Frontal cortex (tissue), 4 donors: ENCODE measurements around the gene GRAMD1C. TPM values are rescaled to one million over a fixed set of nuclear protein-coding genes. Genes with fewer than 3 reads are reported as not detected.
"Not testable (repeated sequence)": the region's sequence is repeated elsewhere in the genome, so short reads cannot be mapped to it uniquely, and the experiment has no call there.

Experiments
- DNase-seq, 2 donors: peaks; one replicate each; pipeline ENCODE4 v3.0.0; 2012; ENCODE audit warnings: low spot score in 2 of 2
- FAIRE-seq: peaks from 2 replicates; lab custom pipeline; 2012; peaks lifted over from hg19 to GRCh38; lab: Jason Lieb, UNC
- total RNA-seq: library from RNA; depleted of rRNA; stranded (reverse); fragments of >200 nt; gene quantifications from one replicate; pipeline ENCODE4 v1.2.3, GENCODE V29; 2014
- donor health status: control.
- donor health status: control.
- donor health status: control.

The GRAMD1C gene
- total RNA-seq, 1 donor from 2014 or later, result 5.3 TPM

DNA sequence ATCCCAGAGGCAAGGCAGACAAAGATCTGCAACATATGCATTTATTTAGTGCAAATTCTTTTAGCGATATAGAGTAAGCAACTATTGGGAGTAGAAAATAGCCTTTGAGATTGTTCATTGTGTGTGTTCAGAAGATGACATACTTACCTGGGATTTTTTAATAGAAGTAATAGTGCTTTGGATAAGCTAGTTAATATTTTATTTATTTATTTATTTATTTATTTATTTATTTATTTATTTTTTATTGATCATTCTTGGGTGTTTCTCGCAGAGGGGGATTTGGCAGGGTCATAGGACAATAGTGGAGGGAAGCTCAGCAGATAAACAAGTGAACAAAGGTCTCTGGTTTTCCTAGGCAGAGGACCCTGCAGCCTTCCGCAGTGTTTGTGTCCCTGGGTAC is 10.5 kb downstream of the GRAMD1C start:
- DNase-seq, FAIRE-seq: not testable (repeated sequence)

DNA sequence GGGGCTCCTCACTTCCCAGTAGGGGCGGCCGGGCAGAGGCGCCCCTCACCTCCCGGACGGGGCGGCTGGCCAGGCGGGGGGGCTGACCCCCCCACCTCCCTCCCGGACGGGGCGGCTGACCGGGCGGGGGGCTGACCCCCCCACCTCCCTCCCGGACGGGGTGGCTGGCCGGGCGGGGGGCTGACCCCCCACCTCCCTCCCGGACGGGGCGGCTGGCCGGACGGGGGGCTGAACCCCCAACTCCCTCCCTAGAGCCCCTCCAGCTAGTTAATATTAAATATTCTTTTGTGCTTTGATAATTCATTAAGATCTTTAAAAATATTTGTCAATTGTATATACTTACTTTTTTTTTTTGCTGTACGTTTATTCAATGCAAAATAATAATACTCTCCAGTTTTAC is 11.3 kb downstream of the GRAMD1C start:
- not testable (repeated sequence) for DNase-seq, FAIRE-seq

DNA sequence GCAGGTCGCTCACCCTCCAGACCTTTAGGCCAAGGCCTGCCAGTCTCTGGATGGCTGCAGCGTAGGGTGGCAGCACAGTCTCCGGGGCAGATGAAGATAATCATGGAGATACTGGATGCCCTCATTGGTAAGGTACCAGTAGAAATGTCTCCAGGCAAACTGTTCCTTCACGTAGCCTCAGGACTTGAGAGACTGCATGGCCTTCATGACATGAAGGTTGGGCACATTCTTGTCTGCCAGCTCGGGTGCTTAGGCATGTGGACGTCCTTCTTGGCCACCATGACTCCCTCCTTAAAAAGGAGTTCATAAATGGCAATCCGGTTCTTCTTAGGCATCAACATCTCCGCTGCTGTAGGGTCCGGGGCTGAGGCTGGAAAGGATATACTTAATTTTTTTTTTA is 11.8 kb downstream of the GRAMD1C start:
- FAIRE-seq, DNase-seq: not testable (repeated sequence)

DNA sequence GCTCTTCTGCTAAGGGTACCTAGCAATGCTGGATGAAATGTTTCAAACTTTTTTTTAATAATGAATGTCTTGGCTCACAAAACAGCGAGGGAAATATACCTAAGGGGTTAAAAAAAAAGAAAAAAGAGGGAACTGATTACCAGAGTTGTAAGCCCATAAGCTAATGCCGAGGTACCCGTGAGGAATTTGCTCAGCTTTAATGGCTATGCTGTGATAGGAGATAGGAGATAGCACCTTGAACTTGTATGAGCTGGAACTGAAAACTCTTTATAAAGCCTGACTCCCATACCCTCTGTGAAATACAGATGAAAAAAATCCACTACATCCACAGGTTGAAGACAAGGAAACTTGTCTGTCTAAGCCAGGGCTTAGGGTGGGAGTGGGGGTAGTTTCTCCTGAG is 13.9 kb downstream of the GRAMD1C start:
- DNase-seq (no peak), FAIRE-seq (no peak)

DNA sequence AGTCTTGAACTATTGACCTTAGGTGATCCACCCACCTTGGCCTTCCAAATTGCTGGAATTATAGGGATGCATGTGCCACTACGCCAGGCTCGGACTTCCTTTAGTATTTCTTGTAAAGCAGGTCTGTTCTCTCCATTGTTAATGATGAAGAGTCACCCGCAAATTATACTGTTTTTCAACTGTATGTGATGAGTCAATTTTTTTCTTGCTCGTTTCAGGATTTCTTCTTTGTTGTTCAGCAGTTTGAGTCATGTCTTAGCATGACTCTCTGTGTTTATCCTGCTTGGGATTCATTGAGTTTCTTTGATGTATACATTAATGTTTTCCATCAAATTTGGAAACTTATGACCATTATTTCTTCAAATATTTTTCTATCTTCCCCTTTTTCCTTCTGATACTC is 28.9 kb downstream of the GRAMD1C start:
- DNase-seq (no peak), FAIRE-seq (no peak)

DNA sequence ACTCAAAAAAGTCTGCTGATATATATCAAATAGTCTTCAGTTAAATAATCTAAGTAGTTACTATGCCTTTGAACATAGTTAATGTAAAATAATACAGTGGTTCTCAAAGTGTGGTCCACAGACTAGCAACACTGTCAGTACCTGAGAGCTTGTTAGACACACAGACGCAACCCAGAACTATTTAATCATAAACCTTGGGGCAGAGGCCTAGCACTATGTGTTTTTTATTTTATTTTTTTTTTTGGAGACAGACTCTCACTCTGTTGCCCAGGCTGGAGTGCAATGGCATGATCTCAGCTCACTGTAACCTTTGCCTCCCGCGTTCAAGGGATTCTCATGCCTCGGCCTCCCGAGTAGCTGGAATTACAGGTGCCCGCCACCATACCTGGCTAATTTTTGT is 34.7 kb downstream of the GRAMD1C start:
- DNase-seq, result no peak
- no peak for FAIRE-seq

DNA sequence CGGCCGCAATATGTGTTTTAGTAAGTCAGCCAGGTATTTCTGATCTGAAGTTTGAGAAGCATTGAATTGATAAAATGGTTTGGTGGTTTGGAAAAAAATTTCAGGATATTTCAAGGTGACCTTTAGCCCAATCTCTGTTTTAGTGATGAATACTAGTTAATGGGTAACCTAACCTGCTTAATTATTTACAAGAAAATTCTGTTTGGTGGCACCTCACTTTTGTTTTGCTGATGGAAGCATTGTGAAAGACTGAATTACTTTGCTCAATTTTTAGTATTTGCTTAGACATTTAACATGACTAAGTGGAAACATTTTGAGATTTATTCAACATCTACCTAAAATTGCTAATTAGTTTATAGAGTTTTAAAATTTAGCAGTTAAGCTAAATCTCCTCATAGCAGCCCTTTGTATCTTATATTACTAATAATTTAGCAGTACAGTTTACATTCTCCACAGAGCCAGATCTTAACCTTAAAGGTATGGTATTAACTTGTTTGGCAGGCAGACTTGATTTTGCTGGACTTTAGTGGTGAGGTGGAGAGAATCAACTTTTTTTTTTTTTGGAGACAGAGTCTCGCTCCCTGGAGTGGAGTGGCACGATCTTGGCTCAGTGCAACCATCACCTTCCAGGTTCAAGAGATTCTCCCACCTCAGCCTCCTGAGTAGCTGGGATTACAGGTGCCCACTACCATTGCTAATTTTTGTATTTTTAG is 35.4 kb downstream of the GRAMD1C start:
- no peak for DNase-seq
- FAIRE-seq, result no peak

DNA sequence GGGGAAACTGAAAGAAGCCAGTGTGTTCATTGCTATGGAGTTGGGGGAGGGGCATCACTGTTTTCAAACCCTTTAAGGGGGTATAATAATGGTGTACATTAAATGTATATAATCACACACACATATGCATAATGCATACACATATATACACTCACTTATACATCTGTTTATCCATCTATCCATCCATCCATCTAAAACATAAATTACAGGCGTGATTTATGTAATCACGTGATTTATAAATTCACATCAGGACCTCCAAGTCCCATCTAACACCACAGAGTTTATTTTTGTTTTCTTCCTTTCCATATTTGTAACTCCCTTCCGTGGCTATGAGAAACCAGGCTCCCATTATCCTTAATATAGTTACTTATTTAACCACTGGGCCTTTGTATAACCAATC is 39.8 kb downstream of the GRAMD1C start:
- FAIRE-seq (no peak), DNase-seq (no peak)

DNA sequence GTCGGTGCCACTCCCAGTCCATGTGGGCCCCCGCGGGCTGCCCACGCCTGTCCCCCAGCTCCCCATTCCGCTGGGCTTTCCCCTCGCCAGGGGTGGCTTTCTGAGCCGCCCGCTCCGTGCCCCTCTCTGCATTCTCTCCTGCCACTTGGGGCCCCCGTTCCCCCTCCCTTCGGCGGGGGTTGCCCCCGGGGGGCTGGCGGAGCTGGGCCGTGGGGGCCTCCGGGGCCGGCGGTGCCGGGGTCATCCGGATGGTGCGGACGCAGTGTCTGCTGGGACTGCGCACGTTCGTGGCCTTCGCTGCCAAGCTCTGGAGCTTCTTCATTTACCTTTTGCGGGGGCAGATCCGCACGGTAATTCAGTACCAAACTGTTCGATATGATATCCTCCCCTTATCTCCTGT is 46.5 kb downstream of the GRAMD1C start:
- FAIRE-seq (no peak), DNase-seq (no peak)

DNA sequence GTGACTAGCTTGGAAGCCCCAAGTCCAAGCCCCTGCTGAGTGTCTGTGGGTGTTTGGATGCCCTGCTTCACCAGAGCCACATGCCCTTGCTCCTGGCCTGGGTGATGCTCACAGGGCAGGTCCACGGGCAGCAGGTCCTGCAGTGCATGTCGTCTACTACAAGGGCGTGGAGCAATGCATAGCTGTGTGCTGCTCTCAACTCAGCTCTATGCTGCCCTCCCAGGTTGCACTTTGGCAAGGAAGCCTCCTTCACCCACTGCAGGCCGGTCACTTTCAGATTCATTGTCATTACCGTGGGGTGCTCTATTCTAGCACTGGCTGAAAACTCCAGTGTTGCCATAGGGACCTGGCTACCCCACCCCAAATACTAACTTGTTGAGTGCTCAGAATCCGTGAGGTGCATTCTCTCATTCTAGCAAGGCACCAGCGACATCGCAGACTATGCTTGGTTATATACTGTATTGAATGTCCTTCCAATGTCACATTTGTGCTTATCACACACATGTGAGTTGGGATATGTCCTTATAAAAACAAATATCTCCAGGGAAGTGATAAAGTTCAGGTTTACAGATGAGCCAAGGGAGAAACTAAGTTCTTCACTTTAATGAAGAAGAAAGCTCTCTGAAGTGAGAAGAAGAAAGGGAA is 51.8 kb downstream of the GRAMD1C start:
- DNase-seq (no peak), FAIRE-seq (no peak)

DNA sequence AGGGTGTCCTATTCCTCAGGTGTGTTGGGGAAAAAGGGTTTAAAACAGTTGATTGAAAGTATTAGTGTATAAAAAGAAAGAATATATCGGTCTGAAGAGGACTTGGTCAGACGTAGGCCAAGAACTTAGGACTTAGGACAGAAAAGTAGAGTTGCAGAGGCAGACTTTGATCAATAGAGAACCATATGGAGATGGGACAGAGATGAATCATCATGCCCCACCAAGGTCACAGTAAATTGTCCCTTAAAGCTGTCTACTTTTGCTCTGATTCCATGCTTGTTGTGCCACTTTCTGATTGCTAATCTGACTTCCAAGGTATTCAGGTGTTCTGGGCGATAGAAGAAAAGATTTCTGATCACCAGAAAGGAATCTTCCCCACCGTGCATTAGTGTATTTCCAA is 56.3 kb downstream of the GRAMD1C start:
- DNase-seq (no peak), FAIRE-seq (no peak)

DNA sequence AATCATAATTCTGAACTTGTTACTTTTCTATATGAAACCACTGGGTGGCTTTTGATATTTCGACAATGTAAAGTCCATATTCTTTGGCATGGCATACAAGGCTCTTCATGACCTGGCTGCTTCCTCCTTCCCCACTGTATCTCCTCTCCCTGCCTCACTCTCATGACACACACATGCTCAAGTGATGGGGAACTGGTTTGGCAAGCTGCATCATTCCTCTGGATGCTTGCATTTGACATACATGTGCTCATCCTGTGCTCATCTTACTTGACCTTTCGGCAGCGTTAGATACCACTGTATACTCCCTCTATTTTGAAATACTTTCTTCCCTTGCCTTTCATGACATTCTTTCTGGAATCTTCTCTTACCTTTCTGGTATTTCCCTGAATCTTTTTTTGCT is 57.4 kb downstream of the GRAMD1C start:
- DNase-seq (no peak), FAIRE-seq (no peak)

DNA sequence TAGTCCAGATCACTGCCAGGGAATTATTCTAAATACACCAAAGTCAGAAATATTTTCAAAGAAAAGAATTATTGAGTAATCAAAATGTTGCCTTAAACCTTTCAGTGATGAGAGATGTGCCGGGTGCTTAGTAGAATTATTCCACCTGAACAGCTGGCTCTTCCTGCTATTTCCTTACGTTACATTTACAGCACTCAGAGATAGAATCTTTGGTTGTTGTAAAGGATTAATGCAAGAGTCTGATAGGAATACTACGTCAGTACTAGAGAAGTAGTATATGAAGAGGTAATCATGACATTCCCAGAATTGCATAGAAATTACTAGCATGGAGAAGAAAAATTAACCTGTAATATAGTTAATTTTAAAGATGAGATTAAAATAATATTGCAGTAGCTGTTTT is 58.3 kb downstream of the GRAMD1C start:
- FAIRE-seq (no peak), DNase-seq (no peak)

DNA sequence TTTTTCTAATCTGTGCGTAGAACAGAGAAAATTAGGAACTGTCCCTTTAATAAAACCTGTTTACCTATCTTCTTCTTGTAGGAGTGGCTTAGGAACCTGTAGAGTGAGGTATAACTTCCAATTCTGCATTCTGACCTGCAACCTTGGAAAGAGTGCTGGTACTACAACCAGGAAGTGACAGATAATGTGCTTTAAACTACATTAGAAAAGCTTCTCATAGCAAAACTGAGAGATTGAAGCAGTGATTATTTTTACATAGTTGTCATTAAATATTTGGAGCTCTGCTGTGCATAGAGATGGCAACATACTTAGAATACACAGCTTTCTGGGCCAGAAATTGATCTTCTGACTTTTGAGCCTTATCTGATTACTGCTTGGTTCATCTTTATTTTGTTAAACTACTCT is 58.8 kb downstream of the GRAMD1C start:
- FAIRE-seq (no peak), DNase-seq (no peak)

DNA sequence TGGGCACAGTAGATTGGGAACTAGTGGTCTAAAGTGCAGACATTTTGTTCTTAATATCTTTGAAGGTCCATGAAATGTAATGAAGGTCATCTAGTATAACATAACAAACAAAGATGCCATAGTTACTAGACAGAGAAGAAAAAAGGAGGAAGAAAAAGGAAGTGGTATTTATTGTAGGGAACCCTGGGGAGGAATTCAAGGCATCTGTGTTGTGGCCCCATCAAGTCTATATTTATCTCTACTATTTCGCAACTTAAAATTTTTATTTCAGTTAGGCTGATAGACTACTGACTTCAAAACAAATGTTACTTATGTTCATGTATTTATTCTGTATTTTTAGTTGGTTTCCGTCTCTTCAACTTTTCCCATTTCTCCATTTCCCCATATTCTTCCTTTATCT is 60.3 kb downstream of the GRAMD1C start:
- FAIRE-seq, result no peak
- no peak for DNase-seq

DNA sequence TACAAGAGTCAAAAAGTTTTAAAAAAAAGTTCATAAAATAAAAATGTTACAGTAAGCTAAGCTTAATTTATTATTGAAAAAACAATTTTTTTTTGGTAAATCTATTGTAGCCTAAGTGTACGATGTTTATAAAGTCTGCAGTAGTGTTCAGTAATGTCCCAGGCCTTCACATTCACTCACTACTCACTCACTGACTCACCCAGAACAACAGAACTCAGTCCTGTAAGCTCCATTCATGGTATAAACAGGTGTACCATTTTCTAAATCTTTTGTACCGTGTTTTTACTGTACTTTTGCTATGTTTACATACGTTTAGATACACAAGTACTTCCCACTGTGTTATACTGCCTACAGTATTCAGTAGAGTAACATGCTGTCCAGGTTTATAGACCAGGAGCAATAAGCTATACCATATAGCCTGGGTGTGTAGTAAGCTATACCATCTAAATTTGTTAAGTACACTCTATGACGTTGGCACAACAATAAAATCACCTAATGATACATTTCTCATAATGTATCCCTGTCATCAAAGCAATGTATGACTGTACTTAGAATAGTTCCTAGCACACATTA is 68.1 kb downstream of the GRAMD1C start:
- FAIRE-seq (no peak), DNase-seq (no peak)

DNA sequence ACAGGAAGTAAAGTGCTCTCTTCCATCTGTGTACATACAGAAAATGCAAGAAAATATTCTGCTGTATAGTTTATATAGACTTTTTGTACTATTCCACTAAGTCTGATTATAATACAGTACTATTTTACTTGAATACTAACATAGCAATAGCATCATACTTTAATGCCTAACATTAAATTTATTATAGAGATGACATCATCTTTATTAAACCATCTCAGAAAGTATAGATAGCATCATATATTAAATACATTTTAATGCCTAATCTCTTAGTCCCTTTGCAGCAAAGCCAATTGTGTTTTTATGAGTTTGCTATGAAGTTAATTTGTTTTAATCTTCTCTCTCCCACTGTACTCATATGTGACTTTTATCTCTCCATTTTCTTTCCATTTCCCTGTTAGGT is 69.5 kb downstream of the GRAMD1C start:
- DNase-seq, result no peak
- no peak for FAIRE-seq

DNA sequence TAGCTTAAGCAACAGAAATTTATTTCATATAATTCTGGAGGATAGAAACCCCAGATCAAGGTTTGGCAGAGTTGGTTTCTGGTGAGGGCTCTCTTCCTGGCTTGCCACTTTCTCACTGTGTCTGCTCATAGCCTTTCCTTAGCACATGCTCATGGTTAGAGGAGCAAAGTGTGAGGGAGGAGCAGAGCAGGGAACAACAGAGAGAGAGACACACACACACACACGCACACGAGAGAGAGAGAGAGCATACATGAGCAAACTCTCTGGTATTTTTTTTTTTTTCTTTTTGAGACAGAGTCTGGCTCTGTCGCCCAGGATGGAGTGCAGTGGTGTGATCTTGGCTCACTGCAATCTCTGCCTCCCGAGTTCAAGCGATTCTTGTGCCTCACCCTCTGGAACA is 72.4 kb downstream of the GRAMD1C start:
- DNase-seq, result no peak
- no peak for FAIRE-seq

DNA sequence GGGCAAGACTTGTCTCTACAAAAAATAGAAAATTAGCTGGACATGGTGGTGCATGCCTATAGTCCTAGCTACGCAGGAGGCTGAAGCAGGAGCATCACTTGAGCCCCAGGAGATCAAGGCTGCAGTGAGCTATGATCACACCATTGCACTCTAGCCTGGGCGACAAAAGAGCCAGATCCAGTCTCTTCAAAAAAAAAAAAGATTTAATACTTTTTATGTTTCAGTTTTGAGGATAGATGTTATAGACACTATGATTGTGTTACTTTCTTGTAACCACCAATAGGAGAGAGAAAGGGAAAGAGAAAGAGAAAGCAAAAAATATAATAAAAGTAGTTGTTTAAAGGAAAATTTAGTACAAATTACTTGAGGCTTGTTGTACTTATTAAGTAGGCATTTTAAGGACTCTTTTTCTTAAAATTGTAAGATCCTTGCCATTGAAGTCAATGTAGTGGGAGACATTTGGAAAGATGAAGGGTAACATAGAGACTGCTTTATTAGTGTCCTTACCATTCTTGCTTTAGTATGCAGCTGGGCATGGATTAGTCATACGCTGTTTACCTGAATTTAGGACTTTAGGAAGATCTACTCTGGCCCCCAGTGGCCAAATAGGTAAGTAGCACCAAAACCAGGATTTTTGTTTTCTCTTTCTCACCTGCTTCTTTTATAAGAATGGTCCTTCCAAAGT is 74.1 kb downstream of the GRAMD1C start:
- FAIRE-seq (no peak), DNase-seq (peak in 1 of 2 donors; percentile 22)

DNA sequence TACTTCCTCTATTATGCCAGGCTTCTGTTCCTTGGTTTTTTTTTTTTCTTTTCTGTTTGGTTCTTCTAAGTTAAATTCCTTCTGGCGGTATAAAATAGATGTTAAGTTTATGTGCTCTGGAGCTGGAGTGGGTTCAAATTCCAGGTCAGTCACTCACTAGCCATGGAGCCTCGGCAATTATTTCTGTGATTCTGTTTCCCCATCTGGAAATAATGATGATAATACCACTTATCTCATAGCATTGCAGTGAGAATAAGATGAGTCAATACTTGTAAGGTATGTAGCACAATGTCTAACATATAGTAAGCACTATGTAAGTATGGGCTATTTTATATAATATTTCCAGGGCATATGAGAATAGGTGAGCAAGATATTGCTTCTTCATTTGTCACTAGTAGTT is 76.1 kb downstream of the GRAMD1C start:
- FAIRE-seq, result no peak
- no peak for DNase-seq

DNA sequence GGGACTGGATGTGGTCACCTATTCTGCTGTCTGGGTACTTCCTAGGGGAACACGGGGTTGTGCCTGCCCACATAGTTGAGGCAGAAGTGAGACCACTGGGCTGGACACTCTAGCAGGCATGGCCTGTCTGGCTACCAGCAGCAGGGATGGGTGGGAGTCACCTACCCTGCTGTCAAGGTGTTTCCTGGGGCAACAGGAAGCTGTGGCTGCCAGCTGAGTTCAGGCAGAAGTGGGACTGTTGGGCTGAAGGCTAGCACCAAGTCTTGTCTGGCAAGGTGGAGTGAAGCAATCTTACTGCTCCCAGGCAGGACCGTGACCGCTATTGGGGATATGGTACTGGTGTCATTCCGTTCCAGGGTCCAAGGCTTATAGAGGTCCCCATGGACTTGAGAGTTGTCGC is 89.0 kb downstream of the GRAMD1C start:
- no peak for FAIRE-seq

More for the DNA sequence above, 89.0 kb downstream of the GRAMD1C start:
- DNase-seq, result no peak
